OCI-LY1 (cell line): ENCODE results near the gene FAM131C.
"Not testable (repeated sequence)": the region's sequence is repeated elsewhere in the genome, so short reads cannot be mapped to it uniquely, and the experiment has no call there.

Source experiments
- H2AFZ ChIP-seq: fragments of 200-600 bp; sonication (generic), shearing (Covaris generic); 2 replicates; pipeline ENCODE4 v1.6.0; 2014; ENCODE audit warnings: antibody characterized with exemption, mild to moderate bottlenecking, low read length
- H3F3A ChIP-seq: fragments of 200-600 bp; sonication (generic), shearing (Covaris generic); 2 replicates; pipeline ENCODE4 v1.6.0; 2014; ENCODE audit warnings: mild to moderate bottlenecking, antibody characterized with exemption, low read length, moderate library complexity; ENCODE audit not compliant: insufficient read depth
- H3K27ac ChIP-seq: fragments of 200-600 bp; sonication (generic); 2 replicates; pipeline ENCODE4 v1.5.1; 2014; ENCODE audit warnings: low read length, mixed run types, mild to moderate bottlenecking, low read depth; ENCODE audit not compliant: poor library complexity, severe bottlenecking
- H3K27me3 ChIP-seq: fragments of 200-600 bp; sonication (generic); 2 replicates; pipeline ENCODE4 v1.6.0; 2014; ENCODE audit warnings: antibody characterized with exemption, mild to moderate bottlenecking, low read length, moderate library complexity; ENCODE audit not compliant: insufficient read depth
- H3K36me3 ChIP-seq: fragments of 200-600 bp; sonication (generic); 2 replicates; pipeline ENCODE4 v1.6.1; 2014; ENCODE audit warnings: mild to moderate bottlenecking, antibody characterized with exemption, low read length, moderate library complexity, mixed read lengths; ENCODE audit not compliant: insufficient read depth
- H3K4me1 ChIP-seq: fragments of 200-600 bp; sonication (generic); 2 replicates; pipeline ENCODE4 v1.5.1; 2014; ENCODE audit warnings: mild to moderate bottlenecking, low read length, moderate library complexity; ENCODE audit not compliant: insufficient read depth, severe bottlenecking
- H3K4me2 ChIP-seq: fragments of 200-600 bp; sonication (generic), shearing (Covaris generic); 2 replicates; pipeline ENCODE4 v1.6.1; 2014; ENCODE audit warnings: low read length
- H3K4me3 ChIP-seq: fragments of 200-600 bp; sonication (generic); 2 replicates; pipeline ENCODE4 v1.5.1; 2014; ENCODE audit warnings: low read length, low read depth, mild to moderate bottlenecking, mixed read lengths; ENCODE audit not compliant: poor library complexity, severe bottlenecking
- H3K79me2 ChIP-seq: fragments of 200-600 bp; shearing (Covaris generic); 2 replicates; pipeline ENCODE4 v1.6.1; 2016; ENCODE audit warnings: mixed run types, low read length, mixed read lengths; ENCODE audit not compliant: insufficient read depth
- H3K9ac ChIP-seq: fragments of 200-600 bp; sonication (generic), shearing (Covaris generic); 2 replicates; pipeline ENCODE4 v1.6.1; 2014; ENCODE audit warnings: mild to moderate bottlenecking, low read length, mixed read lengths
- H3K9me2 ChIP-seq: fragments of 200-600 bp; sonication (generic), shearing (Covaris generic); 2 replicates; pipeline ENCODE4 v1.6.1; 2014; ENCODE audit warnings: low read depth, mild to moderate bottlenecking, low read length, mixed read lengths
- H3K9me3 ChIP-seq: fragments of 200-600 bp; shearing (Covaris generic); 2 replicates; pipeline ENCODE4 v1.6.1; 2014; ENCODE audit warnings: low read length, mixed read lengths
- H4K20me1 ChIP-seq: fragments of 200-600 bp; sonication (generic), shearing (Covaris generic); 2 replicates; pipeline ENCODE4 v1.6.0; 2016; ENCODE audit warnings: mild to moderate bottlenecking, low read length; ENCODE audit not compliant: insufficient read depth
- EZH2 ChIP-seq: fragments of 200-600 bp; sonication (generic), shearing (Covaris generic); IDR thresholded peaks from 2 replicates; pipeline ENCODE4 v1.8.0; 2017; ENCODE audit warnings: borderline replicate concordance, mixed run types, mild to moderate bottlenecking, antibody characterized with exemption, low read length, moderate library complexity, mixed read lengths
- TF ChIP-seq, protein P1 (sequence below): fragments of 200-600 bp; sonication (generic), shearing (Covaris generic); IDR thresholded peaks from 2 replicates; pipeline ENCODE4 v1.5.1; 2017; ENCODE audit warnings: mild to moderate bottlenecking, antibody characterized with exemption, low read length, moderate library complexity, mixed read lengths

FAM131C gene

DNA sequence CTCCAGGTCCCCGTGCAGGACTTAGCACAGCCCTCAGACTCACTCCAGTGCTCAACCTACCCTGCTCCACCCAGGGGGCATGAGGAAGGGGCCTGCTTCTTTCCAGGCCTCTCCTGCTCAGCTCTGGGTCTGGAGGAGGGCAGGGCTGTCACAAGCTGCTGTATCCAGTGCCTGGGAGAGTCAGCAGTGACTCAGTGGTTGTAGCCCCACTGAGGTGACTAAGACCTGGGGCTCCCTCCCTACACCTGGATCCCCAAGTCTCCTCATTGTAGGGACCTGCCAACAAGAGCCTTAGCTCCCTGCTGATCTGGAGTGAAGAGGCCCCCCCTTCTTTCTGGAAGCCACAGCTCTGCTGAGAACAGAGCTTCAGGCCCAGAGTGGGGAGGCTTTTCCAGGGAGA, 36.1 kb upstream of the FAM131C start:
- Histone ChIP-seq H3K9ac (no peak overlapping the region), H3K27ac (no peak overlapping the region), H4K20me1 (no peaks in the 10 kb centered on the region), H3K36me3 (no peaks in the 10 kb centered on the region), H2AFZ (no peak overlapping the region), H3K4me2 (no peak overlapping the region), H3K4me3 (no peak overlapping the region), H3K79me2 (no peaks in the 10 kb centered on the region), H3K9me2 (no peaks in the 10 kb centered on the region), H3K27me3 (peaks cover 13% of the 10 kb centered on the region; the same call in 1 of the 2 replicates), H3K4me1 (no peaks in the 10 kb centered on the region), H3K9me3 (no peaks in the 10 kb centered on the region), H3F3A (no peaks in the 10 kb centered on the region)
- TF ChIP-seq EZH2, result no peak

DNA sequence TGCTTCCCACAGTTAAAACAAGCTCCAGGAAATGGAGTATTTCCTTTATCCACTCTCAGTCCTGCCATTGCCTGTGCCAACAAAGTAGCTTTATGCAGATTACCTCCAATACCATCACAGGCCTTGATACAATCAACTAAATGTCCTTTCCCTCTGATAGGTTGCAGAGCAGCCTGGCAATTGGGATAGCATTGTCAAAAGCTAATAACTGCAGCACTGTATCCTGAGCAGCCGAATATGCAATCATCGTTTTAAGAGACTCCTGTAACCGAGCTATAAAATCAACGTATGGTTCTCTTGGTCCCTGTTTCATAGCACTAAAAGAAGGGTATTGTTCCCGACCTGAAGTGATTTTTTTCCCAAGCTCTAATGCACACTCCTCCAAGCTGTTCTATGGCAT, 33.6 kb upstream of the FAM131C start:
- H4K20me1 ChIP-seq, H3F3A ChIP-seq, H2AFZ ChIP-seq, H3K4me2 ChIP-seq, H3K9me3 ChIP-seq, H3K9me2 ChIP-seq, H3K4me3 ChIP-seq, H3K9ac ChIP-seq, H3K79me2 ChIP-seq, H3K27ac ChIP-seq, H3K36me3 ChIP-seq, H3K4me1 ChIP-seq: not testable (repeated sequence)
- peaks cover 15% of the 10 kb centered on the region; the same call in 1 of the 2 replicates for H3K27me3 ChIP-seq

DNA sequence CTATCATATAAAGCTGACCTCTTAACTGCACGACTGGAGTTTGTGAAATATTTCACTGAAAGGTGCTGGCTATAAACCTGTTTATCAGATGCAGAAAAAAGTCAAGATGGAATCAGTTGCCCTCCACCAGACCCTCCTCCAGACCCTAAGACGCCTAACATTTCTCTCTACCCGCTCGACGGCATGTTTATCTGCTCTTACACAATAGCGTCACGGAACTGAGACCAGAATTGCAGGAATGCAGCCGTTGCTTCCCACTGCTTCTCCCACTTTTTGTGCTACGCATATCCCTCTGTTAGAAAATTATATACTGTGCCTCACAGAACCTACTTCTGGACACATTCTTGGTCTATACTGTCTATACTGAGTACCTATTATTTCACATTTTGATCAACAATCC, 28.2 kb upstream of the FAM131C start:
- H3K9me2 ChIP-seq, result no peaks in the 10 kb centered on the region
- no peak overlapping the region for H2AFZ ChIP-seq
- H3K4me3 ChIP-seq, result no peak overlapping the region
- H4K20me1 ChIP-seq, result no peaks in the 10 kb centered on the region
- no peak overlapping the region for H3K4me2 ChIP-seq
- TF ChIP-seq, protein P1, sequence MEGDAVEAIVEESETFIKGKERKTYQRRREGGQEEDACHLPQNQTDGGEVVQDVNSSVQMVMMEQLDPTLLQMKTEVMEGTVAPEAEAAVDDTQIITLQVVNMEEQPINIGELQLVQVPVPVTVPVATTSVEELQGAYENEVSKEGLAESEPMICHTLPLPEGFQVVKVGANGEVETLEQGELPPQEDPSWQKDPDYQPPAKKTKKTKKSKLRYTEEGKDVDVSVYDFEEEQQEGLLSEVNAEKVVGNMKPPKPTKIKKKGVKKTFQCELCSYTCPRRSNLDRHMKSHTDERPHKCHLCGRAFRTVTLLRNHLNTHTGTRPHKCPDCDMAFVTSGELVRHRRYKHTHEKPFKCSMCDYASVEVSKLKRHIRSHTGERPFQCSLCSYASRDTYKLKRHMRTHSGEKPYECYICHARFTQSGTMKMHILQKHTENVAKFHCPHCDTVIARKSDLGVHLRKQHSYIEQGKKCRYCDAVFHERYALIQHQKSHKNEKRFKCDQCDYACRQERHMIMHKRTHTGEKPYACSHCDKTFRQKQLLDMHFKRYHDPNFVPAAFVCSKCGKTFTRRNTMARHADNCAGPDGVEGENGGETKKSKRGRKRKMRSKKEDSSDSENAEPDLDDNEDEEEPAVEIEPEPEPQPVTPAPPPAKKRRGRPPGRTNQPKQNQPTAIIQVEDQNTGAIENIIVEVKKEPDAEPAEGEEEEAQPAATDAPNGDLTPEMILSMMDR, result no peak
- TF ChIP-seq EZH2, result no peak
- no peaks in the 10 kb centered on the region for H3K79me2 ChIP-seq
- H3K4me1 ChIP-seq, result no peaks in the 10 kb centered on the region
- H3K27ac ChIP-seq, result no peak overlapping the region
- H3F3A ChIP-seq, result no peaks in the 10 kb centered on the region
- H3K9me3 ChIP-seq, result 0 out of 2 replicates have a peak, but pooled peaks cover 3% of the 10 kb centered on the region
- no peak overlapping the region for H3K9ac ChIP-seq
- H3K27me3 ChIP-seq, result peaks cover 9% of the 10 kb centered on the region; the same call in 1 of the 2 replicates
- H3K36me3 ChIP-seq, result no peaks in the 10 kb centered on the region; the same call in 1 of the 2 replicates

DNA sequence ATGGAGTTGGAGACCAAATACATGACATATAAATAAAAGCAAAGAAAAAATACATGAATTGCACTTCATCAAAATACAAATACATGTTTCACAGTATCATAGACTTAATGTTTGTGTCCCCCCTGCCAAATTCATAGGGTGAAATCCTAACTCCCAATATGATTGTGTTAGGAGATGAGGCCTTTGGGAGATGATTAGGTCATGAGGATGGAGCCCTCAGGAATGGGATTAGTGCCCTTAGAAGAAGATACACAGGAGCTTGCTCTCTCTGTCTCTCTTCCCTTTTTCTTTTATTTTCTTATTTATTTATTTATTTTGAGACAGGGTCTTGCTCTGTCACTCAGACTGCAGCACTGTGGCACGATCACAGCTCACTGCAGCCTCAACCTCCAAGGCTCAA, 26.0 kb upstream of the FAM131C start:
- no peaks in the 10 kb centered on the region; the same call in 1 of the 2 replicates for H3K36me3 ChIP-seq
- H3F3A ChIP-seq, result no peaks in the 10 kb centered on the region
- no peak overlapping the region for H2AFZ ChIP-seq
- H3K27ac ChIP-seq, result no peak overlapping the region
- H3K27me3 ChIP-seq, result peaks cover 12% of the 10 kb centered on the region; the same call in 1 of the 2 replicates
- H4K20me1 ChIP-seq, result no peaks in the 10 kb centered on the region
- no peak overlapping the region for H3K4me3 ChIP-seq
- TF ChIP-seq, protein P1, result no peak
- H3K9me2 ChIP-seq, result no peaks in the 10 kb centered on the region
- no peak overlapping the region for H3K9ac ChIP-seq
- no peaks in the 10 kb centered on the region for H3K79me2 ChIP-seq
- H3K4me2 ChIP-seq, result no peak overlapping the region
- H3K9me3 ChIP-seq, result 0 out of 2 replicates have a peak, but pooled peaks cover 3% of the 10 kb centered on the region
- H3K4me1 ChIP-seq, result no peaks in the 10 kb centered on the region
